HUES48 (cell line): ENCODE measurements around the gene ADARB2.

Source experiments
- H3K27ac ChIP-seq: one replicate; pipeline ENCODE4 v1.7.0; 2013; ENCODE audit warnings: low read depth, low read length, inconsistent platforms
- H3K27me3 ChIP-seq: 2 replicates; pipeline ENCODE4 v1.6.1; 2013; ENCODE audit warnings: mild to moderate bottlenecking, low read length; ENCODE audit not compliant: control insufficient read depth, insufficient read depth
- H3K36me3 ChIP-seq: 2 replicates; pipeline ENCODE4 v1.6.1; 2013; ENCODE audit warnings: low read length; ENCODE audit not compliant: control insufficient read depth, insufficient read depth
- H3K4me1 ChIP-seq: 2 replicates; pipeline ENCODE4 v1.6.1; 2013; ENCODE audit warnings: mild to moderate bottlenecking, low read length; ENCODE audit not compliant: control insufficient read depth, insufficient read depth
- H3K4me3 ChIP-seq: 2 replicates; pipeline ENCODE4 v1.5.1; 2013; ENCODE audit warnings: mild to moderate bottlenecking, low read depth, low read length
- H3K9ac ChIP-seq: 2 replicates; pipeline ENCODE4 v1.6.1; 2013; ENCODE audit warnings: mild to moderate bottlenecking, low read depth, low read length, moderate library complexity
- H3K9me3 ChIP-seq: 2 replicates; pipeline ENCODE4 v1.6.1; 2013; ENCODE audit warnings: low read length; ENCODE audit not compliant: control insufficient read depth, insufficient read depth

Gene ADARB2

DNA sequence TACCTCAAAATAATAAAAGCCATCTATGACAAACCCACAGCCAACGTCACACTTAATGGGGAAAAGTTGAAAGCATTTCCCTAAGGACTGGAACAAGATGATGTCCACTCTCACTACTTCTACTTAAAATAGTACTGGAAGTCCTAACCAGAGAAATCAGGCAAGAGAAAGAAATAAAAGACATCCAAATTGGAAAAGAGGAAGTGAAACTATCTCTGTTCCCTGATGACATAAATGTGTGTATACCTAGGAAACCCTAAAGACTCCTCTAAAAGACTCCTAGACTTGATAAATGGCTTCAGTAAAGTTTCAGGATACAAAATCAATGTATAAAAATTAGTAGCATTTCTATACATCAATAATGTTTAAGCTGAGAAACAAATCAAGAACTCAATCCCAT, 367.0 kb downstream of the ADARB2 start:
- Histone ChIP-seq H3K9me3 (no peaks in the 10 kb centered on the region), H3K27me3 (no peaks in the 10 kb centered on the region), H3K4me3 (no peak overlapping the region), H3K36me3 (no peaks in the 10 kb centered on the region), H3K9ac (no peak overlapping the region), H3K4me1 (peaks cover 10% of the 10 kb centered on the region), H3K27ac (no peak overlapping the region)

DNA sequence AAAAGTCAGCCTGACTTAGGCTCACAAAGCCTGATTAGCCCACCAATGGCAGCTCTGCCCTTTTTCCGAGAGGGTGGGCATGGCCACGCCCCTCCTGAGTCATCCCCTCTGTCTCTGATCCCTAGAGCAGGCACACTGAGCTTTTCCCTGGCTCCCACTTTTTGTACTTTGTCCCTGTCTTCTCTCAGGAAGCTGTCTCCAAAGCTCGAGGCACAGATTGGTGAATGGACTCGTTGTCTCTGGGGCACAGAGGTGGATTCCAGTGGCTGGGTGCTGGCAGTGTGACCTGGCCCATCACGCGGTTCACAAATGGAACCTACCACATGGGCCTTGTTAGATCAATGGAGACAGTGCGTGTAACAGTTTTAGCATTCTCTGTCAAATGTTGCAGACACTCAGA, 367.7 kb downstream of the ADARB2 start:
- H3K9ac ChIP-seq: no peak overlapping the region
- H3K4me1 ChIP-seq: peaks cover 10% of the 10 kb centered on the region
- H3K27me3 ChIP-seq: no peaks in the 10 kb centered on the region
- H3K36me3 ChIP-seq: no peaks in the 10 kb centered on the region
- no peak overlapping the region for H3K27ac ChIP-seq
- no peak overlapping the region for H3K4me3 ChIP-seq
- H3K9me3 ChIP-seq: no peaks in the 10 kb centered on the region

DNA sequence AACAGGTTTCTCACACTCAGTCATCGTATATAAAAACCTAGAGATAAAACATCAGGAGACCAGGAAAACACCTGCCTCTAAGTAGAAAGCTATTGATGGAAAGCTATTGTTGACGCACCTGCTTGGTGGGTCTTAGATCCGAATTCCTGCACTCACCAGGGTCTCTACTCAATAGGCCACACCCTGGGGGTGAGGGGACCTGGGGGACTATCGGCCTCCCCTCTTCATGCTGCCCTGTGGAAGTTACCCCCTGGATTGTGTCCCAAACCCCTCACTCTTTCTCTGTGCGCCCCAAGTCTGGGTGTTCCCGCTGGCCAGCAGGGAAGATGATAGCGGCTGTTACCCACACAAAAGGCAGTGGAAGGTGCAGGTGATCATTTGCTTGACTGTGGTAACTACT, 368.1 kb downstream of the ADARB2 start:
- Histone ChIP-seq H3K4me1 (peaks cover 10% of the 10 kb centered on the region), H3K36me3 (no peaks in the 10 kb centered on the region), H3K9me3 (no peaks in the 10 kb centered on the region), H3K27ac (no peak overlapping the region), H3K9ac (no peak overlapping the region), H3K27me3 (no peaks in the 10 kb centered on the region), H3K4me3 (no peak overlapping the region)

DNA sequence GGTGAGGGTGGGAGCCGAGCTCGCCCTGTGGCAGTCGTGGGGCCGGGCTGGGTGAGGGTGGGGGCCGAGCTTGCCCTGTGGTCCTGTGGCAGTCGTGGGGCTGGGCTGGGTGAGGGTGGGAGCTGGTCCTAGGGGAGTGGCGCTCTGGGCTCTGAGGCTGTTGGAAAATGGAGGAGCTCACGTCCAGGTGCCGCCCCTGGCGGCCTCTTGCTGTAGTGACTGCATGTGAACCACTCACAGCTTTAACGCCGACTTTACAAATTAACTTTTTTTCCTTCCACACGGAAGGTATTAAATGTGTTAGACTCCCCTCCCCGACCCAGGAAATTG, 368.5 kb downstream of the ADARB2 start:
- peaks cover 10% of the 10 kb centered on the region for H3K4me1 ChIP-seq
- no peaks in the 10 kb centered on the region for H3K9me3 ChIP-seq
- H3K27ac ChIP-seq: no peak overlapping the region
- no peaks in the 10 kb centered on the region for H3K27me3 ChIP-seq
- H3K9ac ChIP-seq: no peak overlapping the region
- H3K36me3 ChIP-seq: no peaks in the 10 kb centered on the region
- H3K4me3 ChIP-seq: no peak overlapping the region

DNA sequence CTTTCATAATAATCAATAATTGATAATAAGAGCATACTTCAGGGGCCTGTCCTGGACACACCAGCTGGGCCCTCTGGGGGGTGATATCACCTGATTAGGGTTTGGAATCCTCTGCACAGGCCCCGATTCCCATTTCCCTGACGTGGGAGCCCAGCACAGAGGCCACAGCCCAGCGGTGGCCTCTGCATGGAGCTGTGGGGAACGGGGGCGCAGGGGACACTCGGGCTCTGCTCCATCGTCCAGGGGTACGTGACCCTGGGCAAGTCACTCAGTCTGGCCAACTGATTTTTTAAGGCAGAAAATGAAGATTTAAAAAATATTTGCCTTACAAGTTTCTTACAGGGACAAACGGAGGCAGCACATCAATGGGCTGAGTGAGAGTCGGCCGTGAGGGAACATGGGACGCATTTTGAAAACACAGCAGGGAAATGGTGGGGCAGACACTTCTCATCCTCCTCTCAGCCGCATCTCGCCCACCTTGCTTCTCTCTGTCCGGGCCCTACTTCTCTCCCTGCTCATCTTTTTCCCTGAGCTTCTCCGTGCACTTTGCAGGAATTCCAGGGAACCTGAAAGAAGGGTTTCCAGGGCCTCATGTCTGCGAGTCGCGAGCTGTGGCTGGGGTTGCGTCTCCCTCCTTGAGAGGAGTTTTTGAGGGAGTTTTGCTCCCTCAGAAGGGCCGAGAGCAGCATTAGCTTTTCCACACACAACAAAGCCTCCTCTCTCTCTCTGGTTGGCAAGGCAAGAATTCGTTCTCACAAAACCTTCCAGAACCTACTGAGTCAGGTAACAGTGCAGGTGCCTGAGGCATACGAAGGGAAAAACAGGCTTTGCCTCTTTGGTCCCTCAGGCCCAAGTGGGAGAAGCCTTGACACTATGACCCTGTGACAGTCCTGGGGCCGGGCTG, 369.1 kb downstream of the ADARB2 start:
- Histone ChIP-seq H3K9ac (no peak overlapping the region), H3K4me3 (no peak overlapping the region), H3K27ac (no peak overlapping the region), H3K9me3 (no peaks in the 10 kb centered on the region), H3K27me3 (no peaks in the 10 kb centered on the region), H3K4me1 (peaks cover 10% of the 10 kb centered on the region), H3K36me3 (no peaks in the 10 kb centered on the region)

DNA sequence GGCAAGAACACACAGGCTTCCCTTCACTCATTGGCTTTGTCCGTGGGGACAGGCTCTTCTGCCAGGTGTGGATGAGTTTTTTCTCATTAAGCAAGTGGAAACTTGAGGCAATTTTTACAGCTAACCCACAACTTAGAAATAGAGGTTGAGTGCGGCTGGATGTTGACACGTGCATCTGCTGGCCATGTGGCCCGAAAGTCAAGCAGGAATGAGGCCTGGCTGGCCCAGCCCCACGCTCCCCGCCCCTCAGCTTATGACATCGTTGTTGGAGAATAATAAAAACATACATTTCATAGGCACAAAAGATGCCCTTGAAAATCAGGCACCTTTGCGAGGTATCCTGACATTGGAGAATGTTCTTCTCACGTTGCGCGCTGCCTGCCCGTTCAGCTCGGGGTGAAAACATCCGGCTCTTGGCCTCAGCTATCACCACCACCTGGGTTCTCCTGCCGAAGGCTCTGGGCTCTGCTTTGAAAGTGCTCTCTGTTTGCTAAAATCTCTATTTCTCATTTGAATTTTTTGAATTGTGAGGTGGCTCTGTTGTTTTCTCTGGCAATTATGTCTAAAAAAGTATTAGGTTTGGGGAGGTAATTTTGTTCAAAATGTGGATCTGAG, 370.4 kb downstream of the ADARB2 start:
- H3K4me1 ChIP-seq: peaks cover 10% of the 10 kb centered on the region
- no peaks in the 10 kb centered on the region for H3K36me3 ChIP-seq
- H3K9me3 ChIP-seq: no peaks in the 10 kb centered on the region
- no peak overlapping the region for H3K9ac ChIP-seq
- no peaks in the 10 kb centered on the region for H3K27me3 ChIP-seq
- no peak overlapping the region for H3K4me3 ChIP-seq
- no peak overlapping the region for H3K27ac ChIP-seq

DNA sequence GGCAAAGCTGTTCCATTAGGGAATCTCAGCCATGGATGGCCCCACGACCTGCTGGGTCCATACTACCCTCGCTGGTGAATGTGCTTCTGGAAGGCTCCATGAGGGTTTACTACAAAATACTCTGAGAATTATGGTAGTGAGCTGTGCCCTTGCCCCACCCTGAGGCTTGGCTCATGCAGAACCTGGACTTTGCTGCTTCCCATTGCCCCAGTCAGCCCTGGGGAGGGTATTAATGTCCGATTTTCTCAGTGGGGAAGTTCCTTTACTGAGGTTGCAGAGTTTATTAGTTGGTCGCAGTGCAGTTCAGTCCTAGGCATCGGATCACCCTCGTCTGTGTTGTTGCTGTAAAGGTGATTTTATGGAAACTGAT, 371.0 kb downstream of the ADARB2 start:
- H3K9ac ChIP-seq: no peak overlapping the region
- H3K4me1 ChIP-seq: peaks cover 13% of the 10 kb centered on the region
- H3K36me3 ChIP-seq: no peaks in the 10 kb centered on the region
- no peaks in the 10 kb centered on the region for H3K9me3 ChIP-seq
- H3K27me3 ChIP-seq: no peaks in the 10 kb centered on the region
- H3K27ac ChIP-seq: no peak overlapping the region
- no peak overlapping the region for H3K4me3 ChIP-seq

DNA sequence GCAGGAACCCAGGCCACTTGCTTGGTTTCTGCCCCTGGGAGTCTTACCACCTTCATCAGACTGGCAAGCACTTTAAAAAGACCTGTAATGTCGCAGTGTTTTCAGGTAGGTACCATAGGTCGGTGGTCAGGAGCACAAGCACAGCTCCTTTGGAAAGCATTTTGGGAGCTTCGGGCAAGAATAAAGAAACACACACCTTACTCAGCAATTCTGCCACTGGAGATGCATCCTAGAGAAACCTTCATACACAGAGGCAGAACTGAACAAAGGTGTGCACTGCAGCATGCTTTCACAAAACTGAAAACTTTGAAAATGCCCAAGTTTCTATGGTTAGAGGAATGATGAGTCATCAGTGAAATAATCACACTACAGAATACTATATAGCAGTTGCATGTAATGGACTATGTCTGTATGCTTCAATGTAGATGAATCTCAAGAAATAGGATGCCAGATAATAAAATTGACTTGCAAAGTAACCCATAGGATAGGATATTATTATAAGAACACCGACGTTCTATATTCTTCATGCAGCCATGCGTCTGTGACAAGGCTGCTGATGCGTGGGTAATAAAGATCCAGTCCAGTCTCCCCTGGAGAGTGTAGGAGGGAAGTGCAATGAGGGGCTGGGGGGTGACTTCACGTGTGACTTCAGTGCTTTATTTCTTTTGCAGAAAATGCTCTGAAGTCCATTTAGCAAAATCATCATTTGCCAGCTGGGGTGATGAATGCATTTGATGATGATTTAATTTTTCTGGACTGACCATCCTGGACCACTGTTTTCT, 371.6 kb downstream of the ADARB2 start:
- H3K9ac ChIP-seq: no peak overlapping the region

DNA sequence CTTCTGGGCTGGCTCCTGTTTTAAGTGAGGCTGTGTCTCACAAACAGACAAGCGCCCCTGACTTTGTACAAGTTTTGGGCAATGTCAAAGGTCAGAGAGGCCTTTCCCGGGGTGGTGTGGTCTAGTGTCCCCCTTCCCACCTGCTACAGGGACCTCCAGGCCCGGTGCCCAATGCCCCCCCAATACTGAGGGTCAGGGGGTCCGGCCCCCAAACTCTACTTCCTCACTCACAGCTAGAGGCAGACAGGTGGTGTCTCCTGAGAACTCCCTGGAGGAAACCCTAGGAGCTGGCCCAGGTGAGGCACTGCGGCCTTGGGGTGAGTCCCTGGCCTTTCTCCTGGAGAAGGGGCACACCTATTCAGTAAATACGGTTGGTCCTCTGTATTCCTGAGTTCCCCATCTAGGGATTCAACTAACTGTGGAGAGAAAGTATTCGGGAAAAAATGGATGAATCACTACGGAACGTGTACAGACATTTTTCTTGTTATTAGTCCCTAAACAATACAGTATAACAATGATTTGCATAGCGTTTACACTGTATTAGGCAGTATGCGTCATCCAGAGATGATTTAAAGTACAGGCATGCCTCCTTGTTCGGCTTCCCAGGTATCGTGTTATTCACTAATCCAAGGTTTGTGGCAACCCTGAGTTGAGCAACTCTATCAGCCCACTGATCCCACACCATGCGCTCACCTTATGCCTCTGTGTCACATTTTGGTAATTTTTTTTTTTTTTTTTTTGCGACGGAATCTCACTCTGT, 373.0 kb downstream of the ADARB2 start:
- Histone ChIP-seq H3K9me3 (no peaks in the 10 kb centered on the region), H3K4me1 (peaks cover 16% of the 10 kb centered on the region), H3K9ac (no peak overlapping the region), H3K4me3 (no peak overlapping the region), H3K27me3 (no peaks in the 10 kb centered on the region), H3K27ac (no peak overlapping the region), H3K36me3 (no peaks in the 10 kb centered on the region)

More for the DNA sequence above, 371.6 kb downstream of the ADARB2 start:
- Histone ChIP-seq H3K9me3 (no peaks in the 10 kb centered on the region), H3K36me3 (no peaks in the 10 kb centered on the region), H3K27me3 (no peaks in the 10 kb centered on the region), H3K27ac (no peak overlapping the region), H3K4me1 (peaks cover 18% of the 10 kb centered on the region), H3K4me3 (no peak overlapping the region)

DNA sequence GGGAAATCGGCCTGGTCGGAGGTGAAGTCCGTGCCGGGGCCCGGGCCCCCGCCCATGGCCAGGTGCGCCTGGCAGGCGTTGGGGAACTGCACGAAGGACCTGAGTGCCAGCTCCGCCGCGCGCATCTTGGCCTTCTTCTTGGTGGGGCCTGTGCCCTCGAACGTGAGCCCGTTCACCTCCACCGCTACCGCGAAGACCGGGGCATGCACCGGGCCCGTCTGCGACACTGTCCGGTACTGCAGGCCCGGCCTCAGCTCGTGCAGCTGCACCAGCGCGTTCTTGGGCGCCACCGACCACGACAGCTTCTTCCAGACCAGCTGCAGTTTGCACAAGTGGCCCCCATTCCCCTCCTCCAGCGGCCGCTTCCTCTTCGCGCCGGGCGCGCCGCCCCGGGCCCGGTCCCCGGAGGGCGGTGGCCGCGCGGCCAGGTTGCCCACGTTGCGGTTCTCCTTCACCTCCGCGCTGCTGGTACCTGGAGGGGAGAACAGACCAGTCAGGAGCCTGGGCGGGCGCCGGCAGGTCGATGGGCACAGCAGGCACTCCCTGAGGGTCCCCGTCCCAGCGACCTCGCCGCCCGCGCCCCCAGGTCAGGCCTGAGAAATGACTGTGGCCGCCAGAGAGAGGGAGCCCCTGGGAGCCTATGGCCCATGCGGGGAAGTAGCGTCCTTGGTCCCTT, 373.7 kb downstream of the ADARB2 start:
- H3K27me3 ChIP-seq: no peaks in the 10 kb centered on the region
- H3K9ac ChIP-seq: no peak overlapping the region
- H3K4me3 ChIP-seq: no peak overlapping the region
- H3K4me1 ChIP-seq: peaks cover 18% of the 10 kb centered on the region
- H3K36me3 ChIP-seq: no peaks in the 10 kb centered on the region
- H3K27ac ChIP-seq: no peak overlapping the region
- no peaks in the 10 kb centered on the region for H3K9me3 ChIP-seq
